Spleen (tissue), 13 donors: ENCODE results near the gene HECA. TPM values are rescaled to one million over a fixed set of nuclear protein-coding genes. Genes with fewer than 3 reads are reported as not detected.
A peak's percentile ranks its signal among the peaks of the same experiment; 100 is the strongest.

Experiments
- DNase-seq: peaks from one replicate; pipeline ENCODE4 v3.0.0-alpha.2; 2020
- H3K27ac ChIP-seq, 8 donors: fragments of 200-600 bp; sonication (generic) in 7 of 8; 1 replicate in 4 of 8; 2 replicates in 4 of 8; pipeline versions ENCODE4 v1.5.0 to v1.8.0; 2016 to 2021; ENCODE audit warnings: inconsistent platforms in 4 of 8, mild to moderate bottlenecking in 4 of 8, moderate library complexity in 1 of 8
- H3K27me3 ChIP-seq, 7 donors: fragments of 200-600 bp; sonication (generic) in 6 of 7; replicated peaks in 1 of 7; 1 replicate in 4 of 7; 2 replicates in 3 of 7; pipeline versions ENCODE4 v1.5.0 to v1.8.0; 2016 to 2021; ENCODE audit warnings: inconsistent platforms in 3 of 7, mild to moderate bottlenecking in 1 of 7
- H3K36me3 ChIP-seq, 6 donors: fragments of 200-600 bp; sonication (generic) in 5 of 6; 1 replicate in 4 of 6; 2 replicates in 2 of 6; pipeline versions ENCODE4 v1.5.0 to v1.8.0; 2016 to 2021; ENCODE audit warnings: inconsistent platforms in 2 of 6
- H3K4me1 ChIP-seq, 6 donors: fragments of 200-600 bp; sonication (generic) in 5 of 6; 1 replicate in 3 of 6; 2 replicates in 3 of 6; pipeline versions ENCODE4 v1.5.0 to v1.8.0; 2016 to 2021; ENCODE audit warnings: inconsistent platforms in 3 of 6
- H3K4me3 ChIP-seq, 8 donors: fragments of 200-600 bp; sonication (generic) in 7 of 8; 1 replicate in 4 of 8; 2 replicates in 4 of 8; pipeline versions ENCODE4 v1.5.0 to v1.8.0; 2016 to 2021; ENCODE audit warnings: inconsistent platforms in 4 of 8, mild to moderate bottlenecking in 4 of 8, moderate library complexity in 2 of 8
- H3K9me3 ChIP-seq, 8 donors: fragments of 200-600 bp; sonication (generic) in 7 of 8; 1 replicate in 4 of 8; 2 replicates in 4 of 8; pipeline versions ENCODE4 v1.5.0 to v1.8.0; 2016 to 2021; ENCODE audit warnings: inconsistent platforms in 4 of 8
- POLR2A ChIP-seq, 3 donors: fragments of 450-650 bp; IDR thresholded peaks; one replicate each; pipeline ENCODE4 v1.5.1; 2017; ENCODE audit warnings: antibody characterized with exemption in 3 of 3, mild to moderate bottlenecking in 1 of 3
- POLR2AphosphoS5 ChIP-seq, 3 donors: sonication (generic); formaldehyde crosslinking; IDR thresholded peaks; one replicate each; pipeline ENCODE4 v1.5.1; 2017; ENCODE audit warnings: antibody characterized with exemption in 3 of 3
- WGBS, 5 donors: extraction: QIAGEN DNeasy Blood & Tissue Kit in 3 of 5; methylation state at CpG; one replicate each; pipeline versions ENCODE4 v1.1.5 to v1.1.7; 2013 to 2018; 5-methylcytosine and 5-hydroxymethylcytosine counted together
- intact Hi-C: fragments of 100-400 bp; cut with DNase I; formaldehyde crosslinking; loops from one replicate; pipeline ENCODE4 v1.15.0; 2023; ENCODE audit warnings: low total_unique reads
- long read RNA-seq, 2 donors: transcript quantifications; one replicate each; lab custom pipeline, GENCODE V29; 2026
- polyA plus RNA-seq, 3 donors: library from polyadenylated mRNA; stranded (reverse); fragments of 200-250 nt; gene quantifications; one replicate each; pipeline ENCODE4 v1.2.1, GENCODE V29; 2013
- total RNA-seq, 7 donors: library from RNA; depleted of rRNA in 3 of 7; stranded (reverse); fragments of >200 nt in 3 of 7; fragmentation: NEBNext Ultra II Directional in 4 of 7; extraction: Animal tissue kit (Norgen Biotek cat#: 25700) in 4 of 7; gene quantifications; one replicate each; pipeline versions ENCODE4 v1.1.0 to v1.2.1, GENCODE V29; 2016 to 2021
- TF ChIP-seq, protein P1 (sequence below), 11 experiments: fragments of 200-600 bp in 7 of 11; fragments of 450-650 bp in 4 of 11; sonication (generic) in 4 of 11; IDR thresholded peaks in 8 of 11; conservative IDR thresholded peaks in 3 of 11; 1 replicate in 7 of 11; 2 replicates in 4 of 11; pipeline versions ENCODE4 v1.4.0 to v1.8.0; 2016 to 2021; ENCODE audit warnings: antibody characterized with exemption in 11 of 11, inconsistent platforms in 4 of 11, mild to moderate bottlenecking in 1 of 11
- donor health status: healthy with polysubstance abuse.
- donor health status: DM: no; HTN: no; CAD: no; lungs with moderate emphysema.
- donor health status: DM: no; HTN: no; CAD: no.
- donor health status: Bipolar disorder and iron deficiency.
- donor health status: healthy.
- donor health status: DM: no; HTN: no; CAD: no.
- donor health status: DM: yes; HTN: yes; CAD: no.

HECA gene, protein sequence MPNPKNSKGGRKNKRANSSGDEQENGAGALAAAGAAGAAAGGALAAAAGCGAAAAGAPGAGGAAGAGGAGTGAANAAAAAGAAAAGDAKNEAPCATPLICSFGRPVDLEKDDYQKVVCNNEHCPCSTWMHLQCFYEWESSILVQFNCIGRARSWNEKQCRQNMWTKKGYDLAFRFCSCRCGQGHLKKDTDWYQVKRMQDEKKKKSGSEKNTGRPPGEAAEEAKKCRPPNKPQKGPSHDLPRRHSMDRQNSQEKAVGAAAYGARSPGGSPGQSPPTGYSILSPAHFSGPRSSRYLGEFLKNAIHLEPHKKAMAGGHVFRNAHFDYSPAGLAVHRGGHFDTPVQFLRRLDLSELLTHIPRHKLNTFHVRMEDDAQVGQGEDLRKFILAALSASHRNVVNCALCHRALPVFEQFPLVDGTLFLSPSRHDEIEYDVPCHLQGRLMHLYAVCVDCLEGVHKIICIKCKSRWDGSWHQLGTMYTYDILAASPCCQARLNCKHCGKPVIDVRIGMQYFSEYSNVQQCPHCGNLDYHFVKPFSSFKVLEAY
- total RNA-seq = 100 to 1,000 TPM in 2 of 7 donors, 10 to 100 TPM in 5; 61.3 to 104 (median 81.2) TPM
- polyA plus RNA-seq = 10 to 100 TPM; 15.6 to 25.7 (median 16.2) TPM
- long read RNA-seq, donor 1, full-length matches to known transcripts = 1 of 9 reads
- long read RNA-seq, donor 1, partial matches to known transcripts = 8 of 9 reads
- long read RNA-seq, donor 1, other reads (novel, unspliced or antisense) = 0 of 9 reads
- long read RNA-seq, donor 2, full-length matches to known transcripts = 2 of 2 reads
- long read RNA-seq, donor 2, partial matches to known transcripts = 0 of 2 reads
- long read RNA-seq, donor 2, other reads (novel, unspliced or antisense) = 0 of 2 reads

DNA sequence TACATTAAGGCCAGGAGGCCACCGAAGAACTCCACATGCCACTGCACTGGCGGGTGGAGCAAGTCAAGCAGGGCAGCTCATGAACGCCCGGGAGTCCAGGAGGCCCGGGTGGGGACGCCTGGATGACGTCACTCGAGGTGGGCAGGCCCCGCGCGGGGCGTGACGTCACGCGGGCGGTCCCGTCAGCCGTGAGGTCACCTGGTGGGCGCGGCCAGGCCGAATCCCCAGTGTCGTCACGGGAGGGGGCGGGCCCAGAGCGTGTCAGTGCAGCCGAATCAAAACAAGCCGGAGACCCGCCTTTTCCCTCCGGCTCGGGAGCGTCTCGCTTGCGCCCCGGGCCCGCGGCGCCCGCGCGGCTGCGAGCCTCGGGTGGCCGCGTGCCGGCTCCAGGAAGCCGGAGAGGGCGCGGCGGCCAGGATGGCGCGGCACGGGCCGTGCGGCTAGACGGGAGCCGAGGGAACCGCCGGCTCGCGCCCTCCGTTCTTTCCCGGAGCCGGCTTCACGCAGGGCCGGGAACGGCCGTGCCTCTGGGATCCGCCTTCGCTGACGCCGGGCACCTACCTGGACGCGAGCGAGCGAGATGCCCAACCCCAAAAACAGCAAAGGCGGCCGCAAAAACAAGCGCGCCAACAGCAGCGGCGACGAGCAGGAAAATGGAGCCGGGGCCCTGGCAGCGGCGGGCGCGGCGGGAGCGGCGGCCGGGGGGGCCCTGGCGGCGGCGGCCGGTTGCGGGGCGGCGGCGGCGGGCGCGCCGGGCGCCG, at the start of gene HECA:
Gene HECA, plus strand, starts transcription at position 264 of the 761 bp plus-strand sequence. Its CDS starts 317 bp downstream, at position 581.
- H3K27me3 ChIP-seq = no peaks in the 10 kb centered on the region
- TF ChIP-seq POLR2AphosphoS5 (IDR thresholded peaks at IDR 0.05) (peak; percentile 96 to 98 (median 98)), POLR2A (IDR thresholded peaks at IDR 0.05) (peak; percentile 36 to 90 (median 90))
- TF ChIP-seq, protein P1, sequence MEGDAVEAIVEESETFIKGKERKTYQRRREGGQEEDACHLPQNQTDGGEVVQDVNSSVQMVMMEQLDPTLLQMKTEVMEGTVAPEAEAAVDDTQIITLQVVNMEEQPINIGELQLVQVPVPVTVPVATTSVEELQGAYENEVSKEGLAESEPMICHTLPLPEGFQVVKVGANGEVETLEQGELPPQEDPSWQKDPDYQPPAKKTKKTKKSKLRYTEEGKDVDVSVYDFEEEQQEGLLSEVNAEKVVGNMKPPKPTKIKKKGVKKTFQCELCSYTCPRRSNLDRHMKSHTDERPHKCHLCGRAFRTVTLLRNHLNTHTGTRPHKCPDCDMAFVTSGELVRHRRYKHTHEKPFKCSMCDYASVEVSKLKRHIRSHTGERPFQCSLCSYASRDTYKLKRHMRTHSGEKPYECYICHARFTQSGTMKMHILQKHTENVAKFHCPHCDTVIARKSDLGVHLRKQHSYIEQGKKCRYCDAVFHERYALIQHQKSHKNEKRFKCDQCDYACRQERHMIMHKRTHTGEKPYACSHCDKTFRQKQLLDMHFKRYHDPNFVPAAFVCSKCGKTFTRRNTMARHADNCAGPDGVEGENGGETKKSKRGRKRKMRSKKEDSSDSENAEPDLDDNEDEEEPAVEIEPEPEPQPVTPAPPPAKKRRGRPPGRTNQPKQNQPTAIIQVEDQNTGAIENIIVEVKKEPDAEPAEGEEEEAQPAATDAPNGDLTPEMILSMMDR (IDR thresholded peaks at IDR 0.05 in 8 of 11, conservative IDR thresholded peaks at IDR 0.05 in 3 of 11) = peak in 3 of 11 experiments; percentile 3 to 17 (median 17)
- H3K4me1 ChIP-seq = peaks cover 38 to 81% (median 73%) of the 10 kb centered on the region in 6 donors
- intact Hi-C loops = no loop called here
- peak; percentile 99 for DNase-seq
- peak within 1 kb of the TSS; percentile 53 to 78 (median 66) for H3K4me3 ChIP-seq
- WGBS, 5 donors = 1 to 7% (median 1%) methylated on average over 13 to 105 of the region's 105 CpGs
- H3K27ac ChIP-seq = peak within 1 kb of the TSS; percentile 76 to 100 (median 100)
- H3K9me3 ChIP-seq = no peaks in the 10 kb centered on the region
- no peaks in the 10 kb centered on the region for H3K36me3 ChIP-seq

DNA sequence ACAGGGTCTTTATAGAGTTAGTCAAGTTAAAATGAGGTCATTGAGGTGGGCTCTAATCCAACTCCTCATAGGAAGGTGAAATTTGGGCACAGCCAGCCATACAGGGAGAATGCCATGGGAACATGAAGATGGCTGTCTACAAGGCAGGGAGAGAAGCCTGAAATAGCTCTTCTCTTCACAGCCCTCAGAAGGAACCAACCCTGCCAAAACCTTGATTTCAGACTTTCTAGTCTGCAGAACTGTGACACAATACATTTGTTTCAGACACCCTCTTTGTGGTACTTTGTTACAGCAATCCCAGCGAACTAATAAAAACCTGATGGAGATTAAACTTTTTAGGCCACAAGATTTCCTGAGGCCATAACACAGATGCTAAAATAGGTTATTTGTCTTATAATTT, 43.1 kb upstream of the HECA start:
- no peaks in the 10 kb centered on the region for H3K27me3 ChIP-seq
- TF ChIP-seq POLR2A (IDR thresholded peaks at IDR 0.05) = no peak
- TF ChIP-seq, protein P1 (IDR thresholded peaks at IDR 0.05 in 8 of 11, conservative IDR thresholded peaks at IDR 0.05 in 3 of 11) = no peak
- no peak for TF ChIP-seq POLR2AphosphoS5 (IDR thresholded peaks at IDR 0.05)
- no peaks in the 10 kb centered on the region for H3K9me3 ChIP-seq
- intact Hi-C loops = no loop called here
- H3K27ac ChIP-seq = no peak overlapping the region
- WGBS, 5 donors = 93 to 97% (median 95%) methylated on average over 1 of the region's 1 CpG
- H3K4me3 ChIP-seq = no peak overlapping the region
- no peaks in the 10 kb centered on the region for H3K36me3 ChIP-seq
- DNase-seq = no peak
- H3K4me1 ChIP-seq = no peaks in the 10 kb centered on the region

DNA sequence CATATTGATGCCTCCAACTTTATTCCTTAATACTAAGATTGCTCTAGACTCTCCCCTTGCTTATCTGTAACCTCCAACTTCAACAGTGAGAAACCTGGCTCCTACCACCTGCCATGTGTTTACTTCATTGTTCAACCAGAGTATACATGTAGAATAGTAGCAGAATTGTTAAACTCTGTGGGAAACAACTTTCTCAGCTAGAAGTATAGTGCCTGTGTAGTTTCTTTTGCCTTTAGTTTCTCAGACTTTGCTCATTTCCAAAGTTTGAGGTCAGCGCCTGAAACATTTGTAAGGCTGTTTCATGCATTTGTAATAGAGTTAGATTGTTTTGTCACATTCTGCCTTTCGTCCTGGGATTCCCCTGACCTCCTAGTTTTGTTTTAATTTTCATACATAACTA, 34.9 kb upstream of the HECA start:
- intact Hi-C loops = no loop called here
- Histone ChIP-seq H3K4me3 (no peak overlapping the region), H3K36me3 (no peaks in the 10 kb centered on the region), H3K27me3 (no peaks in the 10 kb centered on the region), H3K9me3 (no peaks in the 10 kb centered on the region), H3K27ac (no peak overlapping the region), H3K4me1 (no peaks in the 10 kb centered on the region)
- 72 to 81% (median 76%) methylated on average over 2 of the region's 2 CpGs for WGBS, 5 donors
- DNase-seq = no peak
- TF ChIP-seq POLR2A (IDR thresholded peaks at IDR 0.05) (no peak), POLR2AphosphoS5 (IDR thresholded peaks at IDR 0.05) (no peak)
- TF ChIP-seq, protein P1 (IDR thresholded peaks at IDR 0.05 in 8 of 11, conservative IDR thresholded peaks at IDR 0.05 in 3 of 11) = no peak
